HG03280 (cell line): ENCODE results near the gene COQ4.

Experiments used
- ATAC-seq: cut with Tn5 transposase; IDR thresholded peaks from one replicate; pipeline ENCODE4 v1.9.1; 2021; ENCODE audit warnings: mild to moderate bottlenecking, moderate library complexity; ENCODE audit not compliant: unreplicated experiment

The COQ4 gene

DNA sequence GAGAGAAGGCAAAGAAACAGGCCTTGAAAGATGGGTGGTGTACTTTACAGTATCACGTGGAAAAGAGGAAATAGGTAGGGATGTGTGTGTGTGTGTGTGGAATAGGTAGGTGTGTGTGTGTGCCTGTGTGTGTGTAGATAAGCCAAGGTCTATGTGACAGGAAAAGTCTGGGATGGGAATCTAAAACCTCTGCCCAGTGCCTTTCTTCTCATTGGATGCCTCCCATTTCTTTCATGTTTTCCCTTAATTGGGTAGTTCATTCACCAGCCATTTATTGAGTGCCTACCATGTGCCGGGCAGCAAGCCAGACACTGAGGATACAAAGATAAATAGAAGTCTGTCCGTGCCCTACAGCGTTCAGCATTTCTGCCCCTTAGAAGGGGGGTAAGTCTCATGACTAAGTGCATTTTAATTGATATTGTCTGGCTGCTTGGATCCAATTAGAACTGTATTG, 49.6 kb downstream of the COQ4 start:
- no peak for ATAC-seq

DNA sequence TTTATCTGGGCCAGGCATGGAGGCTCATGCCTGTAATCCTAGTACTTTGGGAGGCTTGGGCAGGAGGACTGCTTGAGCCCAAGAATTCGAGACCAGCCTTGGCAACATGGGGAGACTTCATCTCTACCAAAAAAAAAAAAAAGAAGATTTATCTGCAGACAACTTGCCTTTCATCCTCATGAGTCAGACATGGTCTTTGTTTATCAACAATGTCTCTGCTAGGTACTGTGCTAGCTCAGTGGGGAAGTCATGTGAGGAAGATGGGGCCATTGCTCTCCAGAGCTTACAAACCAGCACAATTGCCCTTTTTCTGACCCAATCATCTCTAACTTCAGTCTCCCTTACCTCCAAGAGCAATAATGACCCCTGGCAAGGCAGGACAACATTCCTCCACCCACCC, 50.1 kb downstream of the COQ4 start:
- no peak for ATAC-seq

DNA sequence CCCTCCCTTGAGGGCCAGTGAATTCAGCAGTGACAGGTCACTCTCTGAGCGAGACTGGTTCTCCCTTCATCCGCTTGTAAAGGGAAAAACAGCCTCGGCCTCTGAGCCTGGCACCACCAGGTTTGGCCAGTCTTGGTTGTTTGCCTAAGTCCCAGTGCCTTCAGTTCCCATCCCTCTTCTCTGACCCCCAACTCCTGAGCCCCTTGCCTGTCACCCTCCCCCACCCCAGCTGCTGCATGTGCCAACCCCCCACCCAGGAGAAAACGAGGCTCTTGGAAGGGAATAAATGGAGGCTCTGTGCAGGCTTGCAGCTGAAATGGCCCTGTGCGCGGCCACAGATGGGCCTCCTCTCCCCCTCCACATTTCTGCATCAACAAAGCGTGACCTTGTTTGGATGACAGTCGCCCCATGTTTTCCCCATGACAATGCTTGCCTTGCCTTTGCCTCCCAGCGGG, 51.6 kb downstream of the COQ4 start:
- no peak for ATAC-seq

DNA sequence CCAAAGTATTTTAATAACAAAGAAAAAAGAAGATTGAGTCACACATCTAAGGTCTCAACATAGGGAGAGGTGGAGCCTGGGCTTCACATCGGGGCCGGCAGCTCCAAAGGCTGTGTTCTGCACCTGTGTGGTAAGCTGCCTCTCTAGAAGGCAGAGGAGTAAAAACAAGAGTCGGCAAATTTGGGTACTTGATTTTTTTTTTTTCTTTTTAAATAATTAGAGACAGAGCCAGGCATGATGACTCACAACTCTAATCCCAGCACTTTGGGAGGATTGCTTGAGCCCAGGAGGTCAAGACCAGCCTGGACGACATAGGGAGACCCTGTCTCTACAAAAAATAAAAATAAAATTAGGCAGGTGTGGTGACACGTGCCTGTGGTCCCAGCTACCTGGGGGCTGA, 53.2 kb downstream of the COQ4 start:
- ATAC-seq: no peak

DNA sequence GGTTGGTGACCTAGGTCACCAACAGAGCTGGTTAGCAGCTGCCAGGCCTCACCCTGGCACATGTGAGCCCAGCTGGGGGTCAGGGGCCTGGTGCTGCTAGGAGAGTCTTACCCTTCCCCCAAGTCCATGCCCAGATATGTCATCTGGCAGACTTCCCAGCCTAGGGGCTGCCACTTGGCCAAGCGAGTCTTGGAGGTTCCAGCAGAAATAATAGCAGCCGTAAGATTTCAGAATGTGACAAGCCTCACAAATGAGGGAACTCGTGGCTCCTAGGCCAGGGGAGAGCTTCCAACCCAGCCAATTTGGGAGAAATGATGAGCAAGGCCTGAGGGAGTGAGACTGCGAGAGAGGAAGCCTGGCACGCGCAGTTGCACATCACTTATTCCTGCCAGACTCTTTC, 59.6 kb downstream of the COQ4 start:
- no peak for ATAC-seq

DNA sequence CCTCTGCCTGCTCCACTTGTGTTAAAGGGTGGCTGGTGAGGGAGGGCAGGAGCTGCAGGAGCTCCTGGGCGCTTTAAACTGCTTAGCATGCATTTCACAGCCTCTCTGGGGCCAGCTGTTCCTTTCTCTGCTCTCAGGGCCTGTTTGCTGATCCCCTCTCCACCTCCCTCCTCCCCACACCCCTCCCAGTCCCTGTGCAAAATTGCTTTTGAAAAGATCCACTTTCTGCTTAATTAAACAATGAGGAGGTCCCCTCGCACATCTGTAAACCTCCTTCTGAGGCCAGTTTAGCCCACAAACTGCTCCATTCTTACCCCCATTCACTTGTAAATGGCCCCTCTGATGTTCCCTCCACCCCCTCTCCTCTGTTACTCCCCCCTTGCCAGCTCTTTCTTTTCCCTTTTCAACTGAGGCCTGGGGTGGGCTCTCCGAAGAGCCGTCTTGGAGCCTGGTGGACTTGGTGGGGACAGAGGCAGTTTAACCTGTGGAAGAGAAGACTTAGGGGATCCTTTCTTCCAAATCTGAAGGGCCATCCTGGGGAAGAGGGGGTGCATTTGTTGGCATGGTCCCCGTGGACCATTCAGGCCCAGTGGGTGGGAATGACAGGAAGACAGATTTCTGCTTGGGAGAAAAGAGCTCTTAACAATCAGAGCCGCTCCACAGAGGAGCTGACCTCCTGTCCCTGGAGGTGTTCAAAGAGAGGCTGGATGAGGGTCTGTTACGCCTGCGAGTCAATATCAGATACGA, 60.5 kb downstream of the COQ4 start:
- no peak for ATAC-seq
